MM.1S (cell line): ENCODE measurements around the gene ARHGEF12.

Experiments
- EZH2 ChIP-seq: fragments of 300-600 bp; sonication (generic); optimal IDR thresholded peaks from 2 replicates; pipeline ENCODE3; 2017; ENCODE audit warnings: low read depth, mild to moderate bottlenecking, antibody characterized with exemption, low read length, mixed read lengths
- EZH2phosphoT487 ChIP-seq: fragments of 300-600 bp; sonication (generic); IDR thresholded peaks from 2 replicates; pipeline ENCODE4 v1.6.1; 2018; ENCODE audit warnings: antibody characterized with exemption, low read length
- TF ChIP-seq, protein P1 (sequence below): fragments of 300-600 bp; sonication (generic); IDR thresholded peaks from 2 replicates; pipeline ENCODE4 v1.5.1; 2016; ENCODE audit warnings: antibody characterized with exemption, low read length, mixed read lengths

DNA sequence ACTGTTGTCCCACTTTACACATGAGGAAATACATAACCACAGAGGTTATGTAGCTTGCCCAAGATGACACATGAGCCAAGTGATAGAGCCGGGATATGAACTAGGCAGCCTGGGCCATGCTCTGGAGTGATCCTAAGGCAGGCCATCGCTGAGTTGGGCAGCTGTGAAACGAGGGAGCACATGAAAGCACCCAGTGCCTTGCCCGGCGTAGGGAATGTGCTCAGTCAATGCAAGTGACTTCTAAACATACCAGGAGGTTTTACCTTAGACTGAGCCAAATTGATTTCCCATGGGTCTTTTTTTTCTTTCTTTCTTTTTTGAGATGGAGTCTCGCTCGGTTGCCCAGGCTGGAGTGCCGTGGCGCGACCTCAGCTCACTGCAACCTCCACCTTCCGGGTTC, 185.8 kb downstream of the ARHGEF12 start:
- TF ChIP-seq, protein P1, sequence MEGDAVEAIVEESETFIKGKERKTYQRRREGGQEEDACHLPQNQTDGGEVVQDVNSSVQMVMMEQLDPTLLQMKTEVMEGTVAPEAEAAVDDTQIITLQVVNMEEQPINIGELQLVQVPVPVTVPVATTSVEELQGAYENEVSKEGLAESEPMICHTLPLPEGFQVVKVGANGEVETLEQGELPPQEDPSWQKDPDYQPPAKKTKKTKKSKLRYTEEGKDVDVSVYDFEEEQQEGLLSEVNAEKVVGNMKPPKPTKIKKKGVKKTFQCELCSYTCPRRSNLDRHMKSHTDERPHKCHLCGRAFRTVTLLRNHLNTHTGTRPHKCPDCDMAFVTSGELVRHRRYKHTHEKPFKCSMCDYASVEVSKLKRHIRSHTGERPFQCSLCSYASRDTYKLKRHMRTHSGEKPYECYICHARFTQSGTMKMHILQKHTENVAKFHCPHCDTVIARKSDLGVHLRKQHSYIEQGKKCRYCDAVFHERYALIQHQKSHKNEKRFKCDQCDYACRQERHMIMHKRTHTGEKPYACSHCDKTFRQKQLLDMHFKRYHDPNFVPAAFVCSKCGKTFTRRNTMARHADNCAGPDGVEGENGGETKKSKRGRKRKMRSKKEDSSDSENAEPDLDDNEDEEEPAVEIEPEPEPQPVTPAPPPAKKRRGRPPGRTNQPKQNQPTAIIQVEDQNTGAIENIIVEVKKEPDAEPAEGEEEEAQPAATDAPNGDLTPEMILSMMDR = no peak
- TF ChIP-seq EZH2phosphoT487 (no peak), EZH2 (no peak)
